ENCODE results near the gene TEX29.

DNA sequence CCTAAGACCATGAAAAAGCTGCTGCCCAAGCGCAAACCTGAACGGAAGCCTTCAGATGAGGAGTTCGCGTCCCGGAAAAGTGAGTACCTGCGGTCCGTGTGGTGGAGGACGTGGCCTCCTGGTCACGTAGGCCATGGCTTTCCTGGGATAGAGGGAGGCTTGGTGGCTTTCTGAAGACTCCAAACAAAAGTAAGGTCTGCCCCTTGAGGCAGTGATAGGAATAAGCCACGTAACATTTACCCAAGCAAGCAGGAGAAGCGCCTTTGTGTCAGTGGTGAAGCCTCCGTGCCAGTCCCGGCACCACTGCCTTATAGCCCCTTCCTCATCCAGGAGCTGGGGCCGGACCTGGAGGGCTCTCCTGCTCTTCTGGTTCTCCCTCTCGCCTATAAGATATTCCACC is 34.3 kb upstream of the TEX29 start:
- TF ChIP-seq, protein P1, sequence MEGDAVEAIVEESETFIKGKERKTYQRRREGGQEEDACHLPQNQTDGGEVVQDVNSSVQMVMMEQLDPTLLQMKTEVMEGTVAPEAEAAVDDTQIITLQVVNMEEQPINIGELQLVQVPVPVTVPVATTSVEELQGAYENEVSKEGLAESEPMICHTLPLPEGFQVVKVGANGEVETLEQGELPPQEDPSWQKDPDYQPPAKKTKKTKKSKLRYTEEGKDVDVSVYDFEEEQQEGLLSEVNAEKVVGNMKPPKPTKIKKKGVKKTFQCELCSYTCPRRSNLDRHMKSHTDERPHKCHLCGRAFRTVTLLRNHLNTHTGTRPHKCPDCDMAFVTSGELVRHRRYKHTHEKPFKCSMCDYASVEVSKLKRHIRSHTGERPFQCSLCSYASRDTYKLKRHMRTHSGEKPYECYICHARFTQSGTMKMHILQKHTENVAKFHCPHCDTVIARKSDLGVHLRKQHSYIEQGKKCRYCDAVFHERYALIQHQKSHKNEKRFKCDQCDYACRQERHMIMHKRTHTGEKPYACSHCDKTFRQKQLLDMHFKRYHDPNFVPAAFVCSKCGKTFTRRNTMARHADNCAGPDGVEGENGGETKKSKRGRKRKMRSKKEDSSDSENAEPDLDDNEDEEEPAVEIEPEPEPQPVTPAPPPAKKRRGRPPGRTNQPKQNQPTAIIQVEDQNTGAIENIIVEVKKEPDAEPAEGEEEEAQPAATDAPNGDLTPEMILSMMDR (IDR thresholded peaks at IDR 0.05): no peak
- TF ChIP-seq ZFX (IDR thresholded peaks at IDR 0.05; ENCODE audit: borderline replicate concordance): no peak
